ENCODE data around the gene CYTH4. TPM values are rescaled to one million over a fixed set of nuclear protein-coding genes. Genes with fewer than 3 reads are reported as not detected.

CYTH4 gene
- total RNA-seq, 1 experiment from 2014 or later: 3.8 TPM

GRCh38 chr22:37239336-37240239, 42.7 kb upstream of the CYTH4 start:
- H3K9me3 ChIP-seq (ENCODE audit: control insufficient read depth in 1 of 2, insufficient read depth in 1 of 2, low read depth in 1 of 2, low read length in 2 of 2): no peaks in the 10 kb centered on the region
- H3K4me2 ChIP-seq (ENCODE audit: low read length): no peak overlapping the region
- ATAC-seq: no peak
- RAD21 ChIA-PET (ENCODE audit: low non-redundant PET in 1 of 2, low total read pairs in 2 of 2, uncharacterized antibody in 2 of 2, unreplicated experiment in 2 of 2): no interaction called here
- H3K4me3 ChIP-seq (replicated peaks in 1 of 2; ENCODE audit: low read depth in 1 of 2, low read length in 2 of 2): no peak overlapping the region
- H3K79me2 ChIP-seq (ENCODE audit: insufficient read depth, low read length): peaks cover 7% of the 10 kb centered on the region; the same call in 1 of the 2 replicates
- no TSS peak for BruUV-seq (replicated peaks)
- H3K27ac ChIP-seq (ENCODE audit: low read depth, low read length): no peak overlapping the region
- no peak for DNase-seq (ENCODE audit: low read depth, low spot score)
- H4K20me1 ChIP-seq (ENCODE audit: insufficient read depth): no peaks in the 10 kb centered on the region
- CTCF ChIA-PET: no interaction called here
- no peaks in the 10 kb centered on the region for H3K9me2 ChIP-seq (ENCODE audit: insufficient read depth)
- H3K36me3 ChIP-seq (ENCODE audit: control insufficient read depth in 1 of 2, insufficient read depth in 2 of 2, low read length in 2 of 2): no peaks in the 10 kb centered on the region
- H3K4me1 ChIP-seq (ENCODE audit: control insufficient read depth in 1 of 2, insufficient read depth in 2 of 2, low read length in 2 of 2): peaks cover 10 to 33% of the 10 kb centered on the region in 2 experiments
- POLR2A ChIA-PET: interaction anchor here (1.8 kb wide), 1 partner anchor 10 kb away, joined by 5 read pairs; no protein-coding TSS in a partner anchor
- intact Hi-C loops (cut with micrococcal nuclease): no loop called here
- H3K27me3 ChIP-seq (ENCODE audit: insufficient read depth, low read length): no peaks in the 10 kb centered on the region
- no peak overlapping the region for H3K9ac ChIP-seq (ENCODE audit: low read length)
- H2AFZ ChIP-seq (ENCODE audit: low read depth, low read length, poor library complexity, severe bottlenecking): no peak overlapping the region
- TF ChIP-seq SP1 (IDR thresholded peaks at IDR 0.05; ENCODE audit: low read depth) (no peak), CEBPB (IDR thresholded peaks at IDR 0.05; ENCODE audit: low read depth) (no peak), ELF1 (IDR thresholded peaks at IDR 0.05; ENCODE audit: borderline replicate concordance, low read depth) (no peak), POLR2AphosphoS5 (IDR thresholded peaks at IDR 0.05; ENCODE audit: low read depth, low read length) (no peak), ZFX (IDR thresholded peaks at IDR 0.05) (no peak)

- H3K79me2 ChIP-seq (ENCODE audit: insufficient read depth, low read length): peaks cover 7% of the 10 kb centered on the region; the same call in 1 of the 2 replicates
- no peak for TF ChIP-seq REST (IDR thresholded peaks at IDR 0.05; ENCODE audit: low read depth)
- no peaks in the 10 kb centered on the region for H3K36me3 ChIP-seq (ENCODE audit: control insufficient read depth in 1 of 2, insufficient read depth in 2 of 2, low read length in 2 of 2)
- DNase-seq (ENCODE audit: low read depth, low spot score) (no peak), ATAC-seq (no peak)
- peaks cover 11 to 35% of the 10 kb centered on the region in 2 experiments for H3K4me1 ChIP-seq (ENCODE audit: control insufficient read depth in 1 of 2, insufficient read depth in 2 of 2, low read length in 2 of 2)
- H3K9me3 ChIP-seq (ENCODE audit: control insufficient read depth in 1 of 2, insufficient read depth in 1 of 2, low read depth in 1 of 2, low read length in 2 of 2): no peaks in the 10 kb centered on the region
- no peaks in the 10 kb centered on the region for H3K9me2 ChIP-seq (ENCODE audit: insufficient read depth)
- intact Hi-C loops (cut with micrococcal nuclease): no loop called here
- ChIA-PET POLR2A (interaction anchor here (1.8 kb wide), 1 partner anchor 11 kb away, joined by 5 read pairs; no protein-coding TSS in a partner anchor), CTCF (no interaction called here), RAD21 (ENCODE audit: low non-redundant PET in 1 of 2, low total read pairs in 2 of 2, uncharacterized antibody in 2 of 2, unreplicated experiment in 2 of 2) (no interaction called here)
- no peak overlapping the region for H3K27ac ChIP-seq (ENCODE audit: low read depth, low read length)
- no peaks in the 10 kb centered on the region for H4K20me1 ChIP-seq (ENCODE audit: insufficient read depth)
- H3K4me3 ChIP-seq (replicated peaks in 1 of 2; ENCODE audit: low read depth in 1 of 2, low read length in 2 of 2): no peak overlapping the region
- BruUV-seq (replicated peaks): no TSS peak
- H2AFZ ChIP-seq (ENCODE audit: low read depth, low read length, poor library complexity, severe bottlenecking): no peak overlapping the region
- H3K4me2 ChIP-seq (ENCODE audit: low read length): no peak overlapping the region
- no peak overlapping the region for H3K9ac ChIP-seq (ENCODE audit: low read length)
- H3K27me3 ChIP-seq (ENCODE audit: insufficient read depth, low read length): no peaks in the 10 kb centered on the region
Observed at GRCh38 chr22:37240240-37240940, 41.9 kb upstream of the CYTH4 start.

Measured in HCT116 (cell line).